Measurements from ENCODE around the gene GRM7. TPM values are rescaled to one million over a fixed set of nuclear protein-coding genes. Genes with fewer than 3 reads are reported as not detected.

The GRM7 gene
- total RNA-seq, 2 experiments from 2014 or later = not detected

GRCh38 chr3:7433073-7433472 is 572.2 kb downstream of the GRM7 start:
- no peaks in the 10 kb centered on the region for H3K9me3 ChIP-seq (ENCODE audit: low read length)
- no peak overlapping the region for H2AFZ ChIP-seq (ENCODE audit: low read length)
- H3K4me2 ChIP-seq (ENCODE audit: low read length) = no peak overlapping the region
- intact Hi-C loops (cut with micrococcal nuclease; ENCODE audit: unreplicated experiment) = no loop called here
- ChIA-PET POLR2A (no interaction called here), CTCF (ENCODE audit: unreplicated experiment) (no interaction called here)
- BruUV-seq (replicated peaks) = no TSS peak
- H3K79me2 ChIP-seq (ENCODE audit: insufficient read depth, low read depth, low read length) = no peaks in the 10 kb centered on the region
- no peaks in the 10 kb centered on the region for H4K20me1 ChIP-seq (ENCODE audit: insufficient read depth, low read length)
- no peak overlapping the region for H3K4me3 ChIP-seq (ENCODE audit: low read depth, low read length, poor library complexity, severe bottlenecking)
- no peaks in the 10 kb centered on the region for H3K9me2 ChIP-seq (ENCODE audit: insufficient read depth, low read length)
- no peak for DNase-seq (ENCODE audit: low spot score)
- TF ChIP-seq, protein P1, sequence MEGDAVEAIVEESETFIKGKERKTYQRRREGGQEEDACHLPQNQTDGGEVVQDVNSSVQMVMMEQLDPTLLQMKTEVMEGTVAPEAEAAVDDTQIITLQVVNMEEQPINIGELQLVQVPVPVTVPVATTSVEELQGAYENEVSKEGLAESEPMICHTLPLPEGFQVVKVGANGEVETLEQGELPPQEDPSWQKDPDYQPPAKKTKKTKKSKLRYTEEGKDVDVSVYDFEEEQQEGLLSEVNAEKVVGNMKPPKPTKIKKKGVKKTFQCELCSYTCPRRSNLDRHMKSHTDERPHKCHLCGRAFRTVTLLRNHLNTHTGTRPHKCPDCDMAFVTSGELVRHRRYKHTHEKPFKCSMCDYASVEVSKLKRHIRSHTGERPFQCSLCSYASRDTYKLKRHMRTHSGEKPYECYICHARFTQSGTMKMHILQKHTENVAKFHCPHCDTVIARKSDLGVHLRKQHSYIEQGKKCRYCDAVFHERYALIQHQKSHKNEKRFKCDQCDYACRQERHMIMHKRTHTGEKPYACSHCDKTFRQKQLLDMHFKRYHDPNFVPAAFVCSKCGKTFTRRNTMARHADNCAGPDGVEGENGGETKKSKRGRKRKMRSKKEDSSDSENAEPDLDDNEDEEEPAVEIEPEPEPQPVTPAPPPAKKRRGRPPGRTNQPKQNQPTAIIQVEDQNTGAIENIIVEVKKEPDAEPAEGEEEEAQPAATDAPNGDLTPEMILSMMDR (conservative IDR thresholded peaks at IDR 0.05; ENCODE audit: low read length) = no peak
- TF ChIP-seq EZH2phosphoT487 (IDR thresholded peaks at IDR 0.05; ENCODE audit: borderline replicate concordance, low read depth, low read length) = no peak
- no peak overlapping the region for H3K27ac ChIP-seq (ENCODE audit: low read depth, low read length, poor library complexity, severe bottlenecking)
- no peaks in the 10 kb centered on the region for H3K4me1 ChIP-seq (ENCODE audit: insufficient read depth, low read length, poor library complexity, severe bottlenecking)
- no peaks in the 10 kb centered on the region for H3K36me3 ChIP-seq (ENCODE audit: insufficient read depth, low read length)

DNA sequence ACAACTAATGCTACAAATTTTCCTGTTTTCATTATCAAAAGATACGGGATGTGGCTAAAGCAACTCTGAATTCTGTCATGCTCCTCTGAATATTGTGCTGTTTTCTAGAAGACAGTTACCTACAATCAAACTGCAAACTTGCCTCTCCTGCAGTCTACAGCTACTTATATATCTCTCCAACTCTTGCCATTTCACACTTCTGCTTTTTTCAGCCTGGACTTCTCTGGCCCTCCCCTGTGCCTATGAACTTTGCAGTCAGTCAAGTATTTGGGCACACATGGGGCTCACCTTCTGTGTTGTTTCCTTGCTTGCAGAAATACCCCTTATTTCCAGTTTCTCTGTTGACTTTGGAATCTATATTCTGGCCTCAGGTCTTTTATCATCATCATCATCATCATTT is 575.6 kb downstream of the GRM7 start:
- no peaks in the 10 kb centered on the region for H4K20me1 ChIP-seq (ENCODE audit: insufficient read depth, low read length)
- H3K36me3 ChIP-seq (ENCODE audit: insufficient read depth, low read length) = no peaks in the 10 kb centered on the region
- BruUV-seq (replicated peaks) = no TSS peak
- TF ChIP-seq, protein P1 (conservative IDR thresholded peaks at IDR 0.05; ENCODE audit: low read length) = no peak
- TF ChIP-seq EZH2phosphoT487 (IDR thresholded peaks at IDR 0.05; ENCODE audit: borderline replicate concordance, low read depth, low read length) = no peak
- no peaks in the 10 kb centered on the region for H3K4me1 ChIP-seq (ENCODE audit: insufficient read depth, low read length, poor library complexity, severe bottlenecking)
- H3K79me2 ChIP-seq (ENCODE audit: insufficient read depth, low read depth, low read length) = no peaks in the 10 kb centered on the region
- no peak overlapping the region for H3K4me2 ChIP-seq (ENCODE audit: low read length)
- intact Hi-C loops (cut with micrococcal nuclease; ENCODE audit: unreplicated experiment) = no loop called here
- H3K4me3 ChIP-seq (ENCODE audit: low read depth, low read length, poor library complexity, severe bottlenecking) = no peak overlapping the region
- H2AFZ ChIP-seq (ENCODE audit: low read length) = no peak overlapping the region
- no peak for DNase-seq (ENCODE audit: low spot score)
- no peak overlapping the region for H3K27ac ChIP-seq (ENCODE audit: low read depth, low read length, poor library complexity, severe bottlenecking)
- POLR2A ChIA-PET = interaction anchor here (0.7 to 0.8 kb wide), 2 partner anchors 20 to 141 kb away, joined by 3 to 4 read pairs; no protein-coding TSS in a partner anchor
- H3K9me2 ChIP-seq (ENCODE audit: insufficient read depth, low read length) = no peaks in the 10 kb centered on the region
- CTCF ChIA-PET (ENCODE audit: unreplicated experiment) = no interaction called here
- H3K9me3 ChIP-seq (ENCODE audit: low read length) = no peaks in the 10 kb centered on the region

GRCh38 chr3:7437231-7437630 is 576.3 kb downstream of the GRM7 start:
- DNase-seq (ENCODE audit: low spot score) = no peak
- H3K9me3 ChIP-seq (ENCODE audit: low read length) = no peaks in the 10 kb centered on the region
- H2AFZ ChIP-seq (ENCODE audit: low read length) = no peak overlapping the region
- H3K27ac ChIP-seq (ENCODE audit: low read depth, low read length, poor library complexity, severe bottlenecking) = no peak overlapping the region
- intact Hi-C loops (cut with micrococcal nuclease; ENCODE audit: unreplicated experiment) = no loop called here
- no peak overlapping the region for H3K4me3 ChIP-seq (ENCODE audit: low read depth, low read length, poor library complexity, severe bottlenecking)
- ChIA-PET POLR2A (interaction anchor here (0.6 kb wide), 1 partner anchor 1538 kb away, joined by 3 read pairs; no protein-coding TSS in a partner anchor), CTCF (ENCODE audit: unreplicated experiment) (no interaction called here)
- no peaks in the 10 kb centered on the region for H4K20me1 ChIP-seq (ENCODE audit: insufficient read depth, low read length)
- no TSS peak for BruUV-seq (replicated peaks)
- no peak overlapping the region for H3K4me2 ChIP-seq (ENCODE audit: low read length)
- TF ChIP-seq, protein P1 (conservative IDR thresholded peaks at IDR 0.05; ENCODE audit: low read length) = no peak
- no peak for TF ChIP-seq EZH2phosphoT487 (IDR thresholded peaks at IDR 0.05; ENCODE audit: borderline replicate concordance, low read depth, low read length)
- no peaks in the 10 kb centered on the region for H3K36me3 ChIP-seq (ENCODE audit: insufficient read depth, low read length)
- no peaks in the 10 kb centered on the region for H3K4me1 ChIP-seq (ENCODE audit: insufficient read depth, low read length, poor library complexity, severe bottlenecking)
- no peaks in the 10 kb centered on the region for H3K9me2 ChIP-seq (ENCODE audit: insufficient read depth, low read length)
- H3K79me2 ChIP-seq (ENCODE audit: insufficient read depth, low read depth, low read length) = no peaks in the 10 kb centered on the region
